GM21576 (cell line): ENCODE results near the gene TANGO2.

Experiments used
- ATAC-seq: cut with Tn5 transposase; IDR thresholded peaks from one replicate; pipeline ENCODE4 v1.9.1; 2021; ENCODE audit warnings: mild to moderate bottlenecking, moderate library complexity; ENCODE audit not compliant: unreplicated experiment

The TANGO2 gene

GRCh38 chr22:20011123-20011992, 9.6 kb upstream of the TANGO2 start:
- ATAC-seq, result no peak

GRCh38 chr22:20011993-20012740, 8.7 kb upstream of the TANGO2 start:
- ATAC-seq, result no peak

- ATAC-seq, result no peak
These were observed 8.1 kb upstream of the TANGO2 start for GRCh38 chr22:20012741-20013331.

- ATAC-seq, result no peak
These were observed 7.5 kb upstream of the TANGO2 start for GRCh38 chr22:20013382-20013871.

GRCh38 chr22:20014526-20015186, 6.3 kb upstream of the TANGO2 start:
- no peak for ATAC-seq

GRCh38 chr22:20015187-20015625, 5.7 kb upstream of the TANGO2 start:
- ATAC-seq, result no peak

- ATAC-seq, result no peak
These were observed 4.8 kb upstream of the TANGO2 start for GRCh38 chr22:20015971-20016733.

GRCh38 chr22:20016734-20017621, 3.9 kb upstream of the TANGO2 start, which contains the start of gene ARVCF:
Gene ARVCF, minus strand, starts transcription at chr22:20016823. Its CDS starts 26,029 bp downstream, at chr22:19990794.
- ATAC-seq, result peak; percentile 53

- no peak for ATAC-seq
These were observed 3.3 kb upstream of the TANGO2 start for GRCh38 chr22:20017622-20017958.

- no peak for ATAC-seq
These were observed 2.9 kb upstream of the TANGO2 start for GRCh38 chr22:20018001-20018400.

- ATAC-seq, result no peak
These were observed 1.0 kb upstream of the TANGO2 start for GRCh38 chr22:20019661-20020532.

- no peak for ATAC-seq
These were observed 579 bp downstream of the TANGO2 start for GRCh38 chr22:20021196-20022181.

GRCh38 chr22:20022231-20022977, 1.5 kb downstream of the TANGO2 start:
- no peak for ATAC-seq

- ATAC-seq, result no peak
These were observed 2.2 kb downstream of the TANGO2 start for GRCh38 chr22:20022978-20023613.

- no peak for ATAC-seq
These were observed 3.3 kb downstream of the TANGO2 start for GRCh38 chr22:20024225-20024624.
